Memory B cell (primary cell): Measurements from ENCODE around the gene ERC1.

Experiments
- ATAC-seq: fragments of 150-1000 bp; cut with Tn5 transposase; 2 replicates; pipeline ENCODE4 v1.10.0; 2021; ENCODE audit warnings: low read depth, mild to moderate bottlenecking, moderate library complexity
- DNase-seq, 2 donors: peaks; one replicate each; pipeline ENCODE4 v3.0.0; 2022; ENCODE audit warnings: low spot score in 2 of 2
- H3K27ac Mint-ChIP-seq: one replicate; pipeline ENCODE4 v1.8.0; 2022; ENCODE audit warnings: mild to moderate bottlenecking, moderate library complexity, mixed read lengths
- H3K27me3 Mint-ChIP-seq: one replicate; pipeline ENCODE4 v1.8.0; 2022; ENCODE audit warnings: mixed read lengths
- H3K36me3 Mint-ChIP-seq: one replicate; pipeline ENCODE4 v1.8.0; 2022; ENCODE audit warnings: mild to moderate bottlenecking, mixed read lengths
- H3K4me1 Mint-ChIP-seq: one replicate; pipeline ENCODE4 v1.8.0; 2022; ENCODE audit warnings: mixed read lengths
- H3K4me3 Mint-ChIP-seq: one replicate; pipeline ENCODE4 v1.8.0; 2022; ENCODE audit warnings: mild to moderate bottlenecking, moderate library complexity, mixed read lengths
- H3K9me3 Mint-ChIP-seq: one replicate; pipeline ENCODE4 v1.8.0; 2022; ENCODE audit warnings: mixed read lengths

The ERC1 gene

GRCh38 chr12:1377681-1378080, 386.7 kb downstream of the ERC1 start:
- Mint-ChIP-seq H3K9me3 (no peaks in the 10 kb centered on the region), H3K36me3 (peaks cover 29% of the 10 kb centered on the region), H3K27me3 (no peaks in the 10 kb centered on the region), H3K4me3 (no peak overlapping the region), H3K4me1 (no peaks in the 10 kb centered on the region), H3K27ac (no peak overlapping the region)
- ATAC-seq (no peak), DNase-seq (no peak)

- peaks cover 23% of the 10 kb centered on the region for H3K36me3 Mint-ChIP-seq
- H3K27me3 Mint-ChIP-seq, result no peaks in the 10 kb centered on the region
- ATAC-seq (no peak), DNase-seq (no peak)
- no peaks in the 10 kb centered on the region for H3K4me1 Mint-ChIP-seq
- no peak overlapping the region for H3K27ac Mint-ChIP-seq
- H3K4me3 Mint-ChIP-seq, result no peak overlapping the region
- H3K9me3 Mint-ChIP-seq, result no peaks in the 10 kb centered on the region
Observed at GRCh38 chr12:1380171-1380851, 389.3 kb downstream of the ERC1 start.

DNA sequence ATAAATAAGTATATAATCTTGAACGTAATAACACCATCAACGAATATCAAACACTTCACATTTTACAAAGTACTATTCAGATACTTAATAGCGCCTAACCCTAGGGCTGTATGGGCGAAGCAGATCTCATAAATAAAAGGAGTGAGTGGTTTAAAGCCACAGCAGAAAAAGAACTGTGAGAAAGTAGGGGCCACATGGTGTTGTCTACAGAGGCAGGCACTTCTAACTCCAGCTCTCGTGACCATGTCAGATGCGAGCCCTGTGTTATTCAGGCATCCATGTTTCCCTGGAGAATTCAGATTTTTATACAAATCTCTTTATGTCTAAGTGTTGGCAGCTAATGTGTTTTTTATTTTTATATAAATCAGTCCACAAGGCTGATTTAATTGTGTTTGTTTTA, 391.1 kb downstream of the ERC1 start:
- ATAC-seq, result no peak
- Mint-ChIP-seq H3K36me3 (peaks cover 16% of the 10 kb centered on the region), H3K27me3 (no peaks in the 10 kb centered on the region)

DNA sequence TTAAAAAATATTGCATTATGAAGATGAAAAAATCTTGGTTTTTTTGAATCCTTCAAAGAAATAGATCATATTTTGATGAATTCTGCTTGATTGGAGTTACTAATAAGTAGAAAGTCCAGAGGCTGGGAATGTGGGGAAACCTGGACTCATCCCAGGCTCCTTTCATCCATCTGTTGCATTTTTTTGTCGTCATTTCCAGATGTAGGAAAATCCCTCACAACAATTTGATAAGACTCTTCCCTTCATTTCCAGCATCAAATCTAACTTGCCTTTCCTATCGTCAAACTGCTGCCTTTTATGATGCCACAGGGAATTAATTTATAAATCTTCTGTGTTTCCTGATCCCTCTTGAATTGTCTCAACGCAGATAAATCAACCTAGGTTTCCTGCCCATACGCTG, 391.8 kb downstream of the ERC1 start:
- H3K4me3 Mint-ChIP-seq, result no peak overlapping the region
- peaks cover 17% of the 10 kb centered on the region for H3K36me3 Mint-ChIP-seq
- no peaks in the 10 kb centered on the region for H3K9me3 Mint-ChIP-seq
- H3K4me1 Mint-ChIP-seq, result no peaks in the 10 kb centered on the region
- no peaks in the 10 kb centered on the region for H3K27me3 Mint-ChIP-seq
- no peak for DNase-seq
- no peak for ATAC-seq
- no peak overlapping the region for H3K27ac Mint-ChIP-seq

More for the DNA sequence above, 391.1 kb downstream of the ERC1 start:
- Mint-ChIP-seq H3K4me1 (no peaks in the 10 kb centered on the region), H3K9me3 (no peaks in the 10 kb centered on the region), H3K4me3 (no peak overlapping the region), H3K27ac (no peak overlapping the region)
- no peak for DNase-seq

DNA sequence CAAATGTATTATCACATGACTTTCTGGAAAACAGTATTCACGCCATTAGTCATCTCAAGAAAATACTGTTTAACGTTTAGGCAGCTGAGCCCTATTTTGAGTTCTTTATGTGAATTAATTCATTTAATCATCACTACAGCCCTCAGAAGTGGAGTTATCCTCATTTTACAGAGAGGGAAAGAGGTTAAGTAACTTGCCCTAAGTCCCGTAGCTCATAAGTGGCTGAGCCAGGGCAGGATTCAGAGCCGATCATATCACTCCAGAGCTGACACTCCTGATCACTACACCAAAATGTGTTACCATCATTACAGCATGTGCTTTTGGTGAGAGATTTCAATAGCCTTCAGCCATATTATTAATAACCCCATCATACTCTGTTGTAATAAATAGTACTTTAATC, 392.7 kb downstream of the ERC1 start:
- ATAC-seq (no peak), DNase-seq (no peak)
- Mint-ChIP-seq H3K36me3 (peaks cover 17% of the 10 kb centered on the region), H3K9me3 (no peaks in the 10 kb centered on the region), H3K4me1 (no peaks in the 10 kb centered on the region), H3K4me3 (no peak overlapping the region), H3K27ac (no peak overlapping the region), H3K27me3 (no peaks in the 10 kb centered on the region)

DNA sequence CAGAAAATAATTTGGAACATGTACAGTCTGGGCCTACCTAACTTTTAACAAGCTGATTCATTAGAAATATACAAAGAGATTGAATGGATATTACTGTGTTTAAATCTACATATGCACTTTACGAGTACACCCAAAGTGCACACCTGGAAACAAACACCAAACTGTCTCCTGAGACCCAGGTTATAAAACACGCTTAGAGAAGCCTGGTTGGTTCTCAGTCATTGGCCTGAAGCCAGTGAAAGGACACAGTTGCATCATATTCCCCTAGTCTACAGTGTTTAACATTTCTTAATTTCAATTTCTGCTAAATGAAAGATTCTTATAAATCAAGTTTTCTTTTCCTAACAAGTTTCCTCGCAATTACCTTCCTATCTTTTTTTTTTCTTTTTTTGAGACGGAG, 393.9 kb downstream of the ERC1 start:
- H3K27ac Mint-ChIP-seq, result no peak overlapping the region
- H3K27me3 Mint-ChIP-seq, result no peaks in the 10 kb centered on the region
- H3K4me3 Mint-ChIP-seq, result no peak overlapping the region
- no peak for ATAC-seq
- no peak for DNase-seq
- peaks cover 17% of the 10 kb centered on the region for H3K36me3 Mint-ChIP-seq
- no peaks in the 10 kb centered on the region for H3K4me1 Mint-ChIP-seq
- no peaks in the 10 kb centered on the region for H3K9me3 Mint-ChIP-seq

DNA sequence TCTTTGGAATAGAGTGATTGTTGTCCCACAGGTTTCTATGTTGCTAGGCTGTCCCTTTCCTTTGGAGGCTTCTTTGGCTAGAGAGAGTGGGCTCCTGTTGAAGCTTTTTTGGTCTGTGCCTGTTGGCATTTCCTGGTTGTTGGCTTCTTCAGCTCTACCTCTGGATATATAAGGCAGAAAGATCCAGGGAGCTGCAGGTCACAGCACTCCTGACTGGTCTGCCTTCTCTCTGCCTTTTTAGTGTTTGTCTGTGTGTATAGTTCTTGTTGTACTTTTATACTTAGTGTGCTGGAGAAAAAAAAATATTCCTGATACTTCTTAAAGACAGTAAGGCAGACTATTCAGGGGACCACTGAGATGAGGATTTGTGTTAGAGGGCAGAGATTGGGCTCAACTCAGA, 400.7 kb downstream of the ERC1 start:
- H3K4me3 Mint-ChIP-seq, result no peak overlapping the region
- peaks cover 25% of the 10 kb centered on the region for H3K36me3 Mint-ChIP-seq
- no peak for ATAC-seq
- no peaks in the 10 kb centered on the region for H3K4me1 Mint-ChIP-seq
- H3K27ac Mint-ChIP-seq, result no peak overlapping the region
- no peaks in the 10 kb centered on the region for H3K27me3 Mint-ChIP-seq
- DNase-seq, result no peak
- no peaks in the 10 kb centered on the region for H3K9me3 Mint-ChIP-seq

DNA sequence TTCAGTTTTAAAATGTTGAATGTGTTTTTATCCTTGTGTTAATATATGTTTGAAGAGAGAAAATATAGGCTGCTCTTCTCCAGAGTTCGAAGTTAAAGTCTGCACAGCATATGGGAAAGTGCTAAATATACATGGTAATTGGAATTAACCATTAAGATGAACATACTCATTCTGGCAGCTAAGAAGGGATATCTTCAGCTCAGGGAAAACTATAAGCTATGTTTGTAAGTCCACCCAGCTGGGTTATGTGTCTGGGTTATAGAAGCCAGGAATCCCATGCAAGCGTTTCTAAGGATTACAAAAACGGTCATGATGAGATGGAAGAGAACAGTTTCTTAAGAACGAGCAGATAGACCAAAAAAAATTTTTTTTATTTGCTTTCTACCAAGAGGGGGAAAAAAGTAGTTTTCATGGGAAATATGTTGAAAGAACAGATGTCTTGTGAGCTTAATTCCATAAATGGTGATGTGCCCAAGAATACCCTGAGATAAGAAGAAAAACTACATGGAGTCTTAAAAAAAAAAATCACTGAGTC, 404.5 kb downstream of the ERC1 start:
- no peak overlapping the region for H3K4me3 Mint-ChIP-seq
- no peaks in the 10 kb centered on the region for H3K27me3 Mint-ChIP-seq
- ATAC-seq, result no peak
- H3K36me3 Mint-ChIP-seq, result peaks cover 17% of the 10 kb centered on the region
- H3K9me3 Mint-ChIP-seq, result no peaks in the 10 kb centered on the region
- no peaks in the 10 kb centered on the region for H3K4me1 Mint-ChIP-seq
- no peak overlapping the region for H3K27ac Mint-ChIP-seq
- DNase-seq, result no peak

DNA sequence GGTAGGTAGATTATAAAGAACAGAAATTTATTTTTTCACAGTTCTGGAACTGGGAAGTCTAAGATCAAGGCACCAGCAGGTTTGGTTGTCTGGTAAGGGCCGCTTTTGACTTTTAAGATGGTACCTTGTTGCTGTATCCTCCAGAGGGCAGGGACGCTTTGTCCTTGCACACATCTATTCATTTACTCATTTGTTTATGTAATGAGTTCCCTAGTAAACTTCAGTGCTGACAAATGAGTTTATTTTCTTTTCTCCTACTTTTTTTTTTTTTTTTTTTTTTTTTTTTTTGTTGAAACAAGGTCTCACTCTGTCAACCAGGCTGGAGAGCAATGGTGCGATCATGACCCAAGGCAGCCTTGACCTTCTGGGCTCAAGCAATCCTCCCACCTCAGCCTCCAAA, 407.6 kb downstream of the ERC1 start:
- Mint-ChIP-seq H3K27ac (no peak overlapping the region), H3K36me3 (peaks cover 12% of the 10 kb centered on the region), H3K4me3 (no peak overlapping the region), H3K9me3 (no peaks in the 10 kb centered on the region), H3K27me3 (no peaks in the 10 kb centered on the region), H3K4me1 (no peaks in the 10 kb centered on the region)
- ATAC-seq (no peak), DNase-seq (no peak)

DNA sequence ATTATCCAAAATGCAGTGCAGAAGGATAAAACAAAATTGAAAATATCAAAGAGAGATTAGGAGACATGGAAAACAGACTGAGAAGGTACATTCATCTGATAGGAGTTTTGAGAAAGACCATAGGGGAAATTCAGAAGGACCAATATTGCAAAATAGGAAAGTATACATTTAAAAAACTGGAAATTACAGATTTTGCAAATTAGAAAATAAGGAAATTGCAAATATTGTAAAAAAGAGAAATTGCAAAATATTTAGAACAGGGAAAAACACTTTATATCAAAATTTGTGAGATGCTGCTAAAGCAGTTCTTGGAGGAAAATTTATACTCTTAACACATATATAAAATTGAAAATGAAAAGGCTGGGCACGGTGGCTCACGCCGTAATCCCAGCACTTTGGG, 410.9 kb downstream of the ERC1 start:
- H3K27ac Mint-ChIP-seq, result no peak overlapping the region

GRCh38 chr12:1403417-1403816, 412.4 kb downstream of the ERC1 start:
- Mint-ChIP-seq H3K4me1 (no peaks in the 10 kb centered on the region), H3K4me3 (no peak overlapping the region), H3K9me3 (no peaks in the 10 kb centered on the region), H3K36me3 (peaks cover 7% of the 10 kb centered on the region), H3K27ac (no peak overlapping the region), H3K27me3 (no peaks in the 10 kb centered on the region)
- no peak for DNase-seq
- no peak for ATAC-seq

More for the DNA sequence above, 410.9 kb downstream of the ERC1 start:
- Mint-ChIP-seq H3K4me3 (no peak overlapping the region), H3K27me3 (no peaks in the 10 kb centered on the region), H3K9me3 (no peaks in the 10 kb centered on the region), H3K36me3 (peaks cover 7% of the 10 kb centered on the region), H3K4me1 (no peaks in the 10 kb centered on the region)
- no peak for DNase-seq
- no peak for ATAC-seq

- no peak overlapping the region for H3K27ac Mint-ChIP-seq
- DNase-seq (no peak), ATAC-seq (no peak)
- no peaks in the 10 kb centered on the region for H3K4me1 Mint-ChIP-seq
- H3K9me3 Mint-ChIP-seq, result no peaks in the 10 kb centered on the region
- no peak overlapping the region for H3K4me3 Mint-ChIP-seq
- no peaks in the 10 kb centered on the region for H3K27me3 Mint-ChIP-seq
- H3K36me3 Mint-ChIP-seq, result peaks cover 23% of the 10 kb centered on the region
Observed at GRCh38 chr12:1405619-1406018, 414.6 kb downstream of the ERC1 start.

DNA sequence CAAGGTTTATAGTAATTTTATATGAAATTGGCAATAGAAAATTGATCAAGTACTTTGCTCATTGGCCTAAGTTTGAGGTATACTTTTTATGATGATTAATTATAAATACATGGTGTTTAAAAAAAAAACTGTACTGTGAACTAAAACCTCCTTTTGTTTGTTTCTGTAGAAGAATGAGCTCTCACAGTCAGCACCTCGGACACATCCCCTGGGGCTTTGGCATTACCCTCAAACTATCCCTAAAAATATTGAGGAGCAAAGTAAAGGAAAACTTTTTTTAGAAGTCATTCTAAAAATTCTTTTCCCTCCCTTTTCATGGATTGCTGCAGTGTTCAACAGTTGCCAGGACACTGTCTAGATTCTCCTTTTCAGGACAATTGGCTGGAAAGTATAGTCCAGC, 419.8 kb downstream of the ERC1 start:
- Mint-ChIP-seq H3K36me3 (peaks cover 42% of the 10 kb centered on the region), H3K27ac (no peak overlapping the region), H3K9me3 (no peaks in the 10 kb centered on the region), H3K27me3 (no peaks in the 10 kb centered on the region), H3K4me1 (no peaks in the 10 kb centered on the region), H3K4me3 (no peak overlapping the region)
- no peak for DNase-seq
- no peak for ATAC-seq

GRCh38 chr12:1413930-1414329, 422.9 kb downstream of the ERC1 start:
- Mint-ChIP-seq H3K9me3 (peaks cover 2% of the 10 kb centered on the region), H3K36me3 (peaks cover 56% of the 10 kb centered on the region), H3K27ac (no peak overlapping the region), H3K4me3 (no peak overlapping the region), H3K27me3 (no peaks in the 10 kb centered on the region), H3K4me1 (no peaks in the 10 kb centered on the region)
- DNase-seq (no peak), ATAC-seq (no peak)

DNA sequence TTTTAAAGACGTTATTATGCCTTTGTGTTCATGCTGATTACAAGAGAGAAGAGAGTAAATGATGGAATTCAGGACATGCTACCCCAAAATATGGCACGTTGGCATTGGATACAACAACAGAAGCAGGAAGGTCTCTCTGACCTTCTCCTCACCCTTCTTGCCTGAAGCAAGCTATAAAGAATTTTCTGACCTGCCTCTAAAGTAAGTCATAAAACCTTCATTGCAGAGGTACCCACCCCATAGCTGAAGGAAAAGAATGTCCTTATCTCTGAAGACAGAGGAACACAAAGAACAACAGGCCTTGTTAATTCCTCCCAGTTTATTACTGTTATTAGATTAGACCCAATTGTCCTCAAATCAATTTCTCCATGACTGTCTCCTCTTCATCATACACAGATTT, 427.1 kb downstream of the ERC1 start:
- Mint-ChIP-seq H3K27ac (no peak overlapping the region), H3K4me3 (no peak overlapping the region), H3K27me3 (no peaks in the 10 kb centered on the region), H3K36me3 (peaks cover 52% of the 10 kb centered on the region), H3K9me3 (peaks cover 6% of the 10 kb centered on the region), H3K4me1 (peaks cover 6% of the 10 kb centered on the region)
- ATAC-seq, result no peak
- DNase-seq, result no peak
